Fibroblast of lung (primary cell): ENCODE data around the gene CRYBG1.
"Not testable (repeated sequence)": the region's sequence is repeated elsewhere in the genome, so short reads cannot be mapped to it uniquely, and the experiment has no call there.

ENCODE experiments used
- EZH2 ChIP-seq: IDR thresholded peaks from 2 replicates; pipeline ENCODE4 v1.5.1; 2012; ENCODE audit warnings: low read length, control low read depth, mild to moderate bottlenecking; ENCODE audit errors: missing control alignments
- TF ChIP-seq, protein P1 (sequence below), 2 donors: IDR thresholded peaks in 1 of 2; conservative IDR thresholded peaks in 1 of 2; 1 replicate in 1 of 2; 2 replicates in 1 of 2; pipeline ENCODE4 v1.5.1; 2011 to 2012; ENCODE audit warnings: low read length in 2 of 2, control low read depth in 1 of 2, inconsistent platforms in 1 of 2, low read depth in 1 of 2, mild to moderate bottlenecking in 1 of 2

DNA sequence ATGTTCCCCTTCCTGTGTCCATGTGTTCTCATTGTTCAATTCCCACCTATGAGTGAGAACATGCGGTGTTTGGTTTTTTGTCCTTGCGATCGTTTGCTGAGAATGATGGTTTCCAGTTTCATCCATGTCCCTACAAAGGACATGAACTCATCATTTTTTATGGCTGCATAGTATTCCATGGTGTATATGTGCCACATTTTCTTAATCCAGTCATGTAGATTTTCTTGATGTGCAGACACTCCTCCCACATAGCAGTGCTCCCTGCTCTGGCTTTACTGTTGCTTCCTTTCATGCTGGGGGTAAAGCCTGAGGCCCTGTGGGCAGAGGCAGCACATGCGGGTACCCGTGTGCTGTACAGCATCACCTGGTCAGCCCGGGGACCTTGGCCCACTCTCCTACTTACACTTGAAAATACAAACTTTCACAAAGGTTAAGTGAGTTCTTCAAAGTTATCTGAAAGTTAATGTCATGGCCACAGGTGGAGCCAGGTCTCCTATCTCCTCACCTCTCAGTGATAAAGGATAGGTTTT, 188.5 kb downstream of the CRYBG1 start:
- TF ChIP-seq, protein P1, sequence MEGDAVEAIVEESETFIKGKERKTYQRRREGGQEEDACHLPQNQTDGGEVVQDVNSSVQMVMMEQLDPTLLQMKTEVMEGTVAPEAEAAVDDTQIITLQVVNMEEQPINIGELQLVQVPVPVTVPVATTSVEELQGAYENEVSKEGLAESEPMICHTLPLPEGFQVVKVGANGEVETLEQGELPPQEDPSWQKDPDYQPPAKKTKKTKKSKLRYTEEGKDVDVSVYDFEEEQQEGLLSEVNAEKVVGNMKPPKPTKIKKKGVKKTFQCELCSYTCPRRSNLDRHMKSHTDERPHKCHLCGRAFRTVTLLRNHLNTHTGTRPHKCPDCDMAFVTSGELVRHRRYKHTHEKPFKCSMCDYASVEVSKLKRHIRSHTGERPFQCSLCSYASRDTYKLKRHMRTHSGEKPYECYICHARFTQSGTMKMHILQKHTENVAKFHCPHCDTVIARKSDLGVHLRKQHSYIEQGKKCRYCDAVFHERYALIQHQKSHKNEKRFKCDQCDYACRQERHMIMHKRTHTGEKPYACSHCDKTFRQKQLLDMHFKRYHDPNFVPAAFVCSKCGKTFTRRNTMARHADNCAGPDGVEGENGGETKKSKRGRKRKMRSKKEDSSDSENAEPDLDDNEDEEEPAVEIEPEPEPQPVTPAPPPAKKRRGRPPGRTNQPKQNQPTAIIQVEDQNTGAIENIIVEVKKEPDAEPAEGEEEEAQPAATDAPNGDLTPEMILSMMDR (conservative IDR thresholded peaks at IDR 0.05 in 1 of 2, IDR thresholded peaks at IDR 0.05 in 1 of 2; ENCODE audit: low read depth in 1 of 2, low read length in 2 of 2) = not testable (repeated sequence)
- TF ChIP-seq EZH2 = not testable (repeated sequence)
